GM23338 (cell line): ENCODE data around the gene MORN2.

ENCODE experiments used
- CREB1 ChIP-seq: fragments of 250-450 bp; sonication (Bioruptor Pico); IDR thresholded peaks from 2 replicates; pipeline ENCODE4 v1.5.0; 2020; ENCODE audit warnings: low read depth, mild to moderate bottlenecking, moderate library complexity
- EZH2 ChIP-seq: fragments of 200-600 bp; sonication (generic); IDR thresholded peaks from one replicate; pipeline ENCODE4 v1.8.0; 2017; ENCODE audit warnings: antibody characterized with exemption, mild to moderate bottlenecking, low read depth; ENCODE audit not compliant: unreplicated experiment
- EZH2phosphoT487 ChIP-seq: fragments of 200-600 bp; sonication (generic); IDR thresholded peaks from one replicate; pipeline ENCODE4 v1.8.1; 2018; ENCODE audit warnings: antibody characterized with exemption; ENCODE audit not compliant: unreplicated experiment
- JUNB ChIP-seq: IDR thresholded peaks from one replicate; pipeline ENCODE4 v1.6.1; 2016; ENCODE audit warnings: antibody characterized with exemption; ENCODE audit not compliant: unreplicated experiment
- POLR2AphosphoS5 ChIP-seq: IDR thresholded peaks from 2 replicates; pipeline ENCODE4 v1.6.1; 2016; ENCODE audit warnings: antibody characterized with exemption, low read depth
- ZNF331 ChIP-seq: fragments of 250-450 bp; sonication (Bioruptor Pico); IDR thresholded peaks from 2 replicates; pipeline ENCODE4 v1.5.0; 2020; ENCODE audit warnings: low read depth, mild to moderate bottlenecking, moderate library complexity
- TF ChIP-seq, protein P1 (sequence below), 2 experiments: fragments of 200-600 bp in 1 of 2; sonication (generic) in 1 of 2; conservative IDR thresholded peaks; 2 replicates each; pipeline versions ENCODE4 v1.5.1 to v1.6.1; 2016 to 2017; ENCODE audit warnings: antibody characterized with exemption in 2 of 2, low read depth in 2 of 2, mild to moderate bottlenecking in 2 of 2, moderate library complexity in 1 of 2
- TF ChIP-seq, protein P2 (sequence below): IDR thresholded peaks from one replicate; pipeline ENCODE4 v1.6.1; 2018; ENCODE audit warnings: antibody characterized with exemption; ENCODE audit not compliant: unreplicated experiment

DNA sequence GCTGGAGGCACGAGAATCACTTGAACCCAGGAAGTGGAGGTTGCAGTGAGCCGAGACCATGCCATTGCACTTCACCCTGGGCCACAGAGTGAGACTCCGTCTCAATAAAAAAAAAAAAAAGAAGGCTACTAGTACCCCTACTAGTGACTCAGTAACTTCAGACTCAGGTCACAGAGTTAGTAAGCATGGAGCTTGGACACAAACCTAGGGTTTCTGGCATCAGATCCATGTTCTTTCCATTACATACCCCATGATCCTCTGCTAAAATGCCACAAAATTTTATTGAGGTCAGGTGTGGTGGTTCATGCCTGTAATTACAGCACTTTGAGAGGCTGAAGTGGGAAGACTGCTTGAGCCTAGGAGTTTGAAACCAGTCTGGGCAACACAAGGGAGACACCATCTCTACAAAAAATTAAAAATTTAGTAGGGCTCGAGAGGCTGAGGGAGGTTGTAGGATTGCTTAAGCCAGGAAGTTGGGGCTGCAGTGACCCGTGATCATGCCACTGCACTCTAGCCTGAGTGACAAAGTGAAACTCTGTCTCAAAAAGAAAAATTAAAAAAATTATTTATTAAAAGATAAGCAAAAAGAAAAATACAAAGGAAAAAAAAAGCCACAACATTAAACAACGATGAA, 45.1 kb upstream of the MORN2 start:
- TF ChIP-seq, protein P1, sequence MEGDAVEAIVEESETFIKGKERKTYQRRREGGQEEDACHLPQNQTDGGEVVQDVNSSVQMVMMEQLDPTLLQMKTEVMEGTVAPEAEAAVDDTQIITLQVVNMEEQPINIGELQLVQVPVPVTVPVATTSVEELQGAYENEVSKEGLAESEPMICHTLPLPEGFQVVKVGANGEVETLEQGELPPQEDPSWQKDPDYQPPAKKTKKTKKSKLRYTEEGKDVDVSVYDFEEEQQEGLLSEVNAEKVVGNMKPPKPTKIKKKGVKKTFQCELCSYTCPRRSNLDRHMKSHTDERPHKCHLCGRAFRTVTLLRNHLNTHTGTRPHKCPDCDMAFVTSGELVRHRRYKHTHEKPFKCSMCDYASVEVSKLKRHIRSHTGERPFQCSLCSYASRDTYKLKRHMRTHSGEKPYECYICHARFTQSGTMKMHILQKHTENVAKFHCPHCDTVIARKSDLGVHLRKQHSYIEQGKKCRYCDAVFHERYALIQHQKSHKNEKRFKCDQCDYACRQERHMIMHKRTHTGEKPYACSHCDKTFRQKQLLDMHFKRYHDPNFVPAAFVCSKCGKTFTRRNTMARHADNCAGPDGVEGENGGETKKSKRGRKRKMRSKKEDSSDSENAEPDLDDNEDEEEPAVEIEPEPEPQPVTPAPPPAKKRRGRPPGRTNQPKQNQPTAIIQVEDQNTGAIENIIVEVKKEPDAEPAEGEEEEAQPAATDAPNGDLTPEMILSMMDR (conservative IDR thresholded peaks at IDR 0.05; ENCODE audit: low read depth in 2 of 2), result no peak
- TF ChIP-seq, protein P2, sequence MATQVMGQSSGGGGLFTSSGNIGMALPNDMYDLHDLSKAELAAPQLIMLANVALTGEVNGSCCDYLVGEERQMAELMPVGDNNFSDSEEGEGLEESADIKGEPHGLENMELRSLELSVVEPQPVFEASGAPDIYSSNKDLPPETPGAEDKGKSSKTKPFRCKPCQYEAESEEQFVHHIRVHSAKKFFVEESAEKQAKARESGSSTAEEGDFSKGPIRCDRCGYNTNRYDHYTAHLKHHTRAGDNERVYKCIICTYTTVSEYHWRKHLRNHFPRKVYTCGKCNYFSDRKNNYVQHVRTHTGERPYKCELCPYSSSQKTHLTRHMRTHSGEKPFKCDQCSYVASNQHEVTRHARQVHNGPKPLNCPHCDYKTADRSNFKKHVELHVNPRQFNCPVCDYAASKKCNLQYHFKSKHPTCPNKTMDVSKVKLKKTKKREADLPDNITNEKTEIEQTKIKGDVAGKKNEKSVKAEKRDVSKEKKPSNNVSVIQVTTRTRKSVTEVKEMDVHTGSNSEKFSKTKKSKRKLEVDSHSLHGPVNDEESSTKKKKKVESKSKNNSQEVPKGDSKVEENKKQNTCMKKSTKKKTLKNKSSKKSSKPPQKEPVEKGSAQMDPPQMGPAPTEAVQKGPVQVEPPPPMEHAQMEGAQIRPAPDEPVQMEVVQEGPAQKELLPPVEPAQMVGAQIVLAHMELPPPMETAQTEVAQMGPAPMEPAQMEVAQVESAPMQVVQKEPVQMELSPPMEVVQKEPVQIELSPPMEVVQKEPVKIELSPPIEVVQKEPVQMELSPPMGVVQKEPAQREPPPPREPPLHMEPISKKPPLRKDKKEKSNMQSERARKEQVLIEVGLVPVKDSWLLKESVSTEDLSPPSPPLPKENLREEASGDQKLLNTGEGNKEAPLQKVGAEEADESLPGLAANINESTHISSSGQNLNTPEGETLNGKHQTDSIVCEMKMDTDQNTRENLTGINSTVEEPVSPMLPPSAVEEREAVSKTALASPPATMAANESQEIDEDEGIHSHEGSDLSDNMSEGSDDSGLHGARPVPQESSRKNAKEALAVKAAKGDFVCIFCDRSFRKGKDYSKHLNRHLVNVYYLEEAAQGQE, result no peak
- TF ChIP-seq CREB1 (CRISPR knock-in tag), result no peak
- no peak for TF ChIP-seq EZH2
- no peak for TF ChIP-seq EZH2phosphoT487
- TF ChIP-seq ZNF331 (CRISPR knock-in tag), result no peak
- TF ChIP-seq POLR2AphosphoS5, result no peak
- TF ChIP-seq JUNB, result no peak
